ENCODE measurements around the gene ENTREP3. TPM values are rescaled to one million over a fixed set of nuclear protein-coding genes. Genes with fewer than 3 reads are reported as not detected.

Gene ENTREP3
- total RNA-seq, 2 experiments from 2014 or later = 41.1 to 42.2 TPM

- DNase-seq = peak; percentile 96
- ATAC-seq = peak; percentile 60
- POLR2A ChIA-PET = interaction anchor here (0.9 to 3.8 kb wide), 9 partner anchors 12 to 115 kb away, joined by 3 to 52 read pairs (median 5); partner anchors contain the start of genes CLK2 and KRTCAP2
- TF ChIP-seq CTCF (IDR thresholded peaks at IDR 0.05) = peak; percentile 88
- peaks cover 2% of the 10 kb centered on the region for H3K36me3 Mint-ChIP-seq (ENCODE audit: low read depth)
- CTCF ChIA-PET = interaction anchor here (0.7 to 7.4 kb wide), 30 partner anchors 12 to 914 kb away, joined by 3 to 61 read pairs (median 4); partner anchors contain the start of genes CLK2, EFNA4, ENTREP3 and FDPS
- H3K4me1 Mint-ChIP-seq (ENCODE audit: low read depth) = peaks cover 29% of the 10 kb centered on the region
- intact Hi-C loops (cut with micrococcal nuclease) = loop anchor here (5.0 kb wide), 1 partner anchor 35 kb away; a partner anchor contains a TSS
- H3K27me3 Mint-ChIP-seq = no peaks in the 10 kb centered on the region
- H3K27ac Mint-ChIP-seq = peak overlapping the region; percentile 55
- H3K4me3 Mint-ChIP-seq = peak overlapping the region; percentile 35
- H3K9me3 Mint-ChIP-seq = no peaks in the 10 kb centered on the region
These were observed 48.1 kb downstream of the ENTREP3 start for GRCh38 chr1:155206891-155207805.

GRCh38 chr1:155205969-155206593, 49.2 kb downstream of the ENTREP3 start:
- no peak for TF ChIP-seq CTCF (IDR thresholded peaks at IDR 0.05)
- Mint-ChIP-seq H3K27me3 (no peaks in the 10 kb centered on the region), H3K27ac (no peak overlapping the region), H3K4me3 (no peak overlapping the region), H3K9me3 (no peaks in the 10 kb centered on the region), H3K36me3 (ENCODE audit: low read depth) (no peaks in the 10 kb centered on the region), H3K4me1 (ENCODE audit: low read depth) (peaks cover 29% of the 10 kb centered on the region)
- DNase-seq (no peak), ATAC-seq (no peak)
- POLR2A ChIA-PET = interaction anchor here (0.7 to 3.8 kb wide), 2 partner anchors 11 to 31 kb away, joined by 3 to 52 read pairs; no protein-coding TSS in a partner anchor
- intact Hi-C loops (cut with micrococcal nuclease) = loop anchor here (5.0 kb wide), 1 partner anchor 36 kb away; a partner anchor contains a TSS
- CTCF ChIA-PET = interaction anchor here (1.2 to 7.4 kb wide), 9 partner anchors 11 to 143 kb away, joined by 3 to 61 read pairs (median 14); partner anchors contain the start of genes EFNA4, KRTCAP2 and TRIM46

- no peak for TF ChIP-seq CTCF (IDR thresholded peaks at IDR 0.05)
- Mint-ChIP-seq H3K36me3 (ENCODE audit: low read depth) (no peaks in the 10 kb centered on the region), H3K27ac (no peak overlapping the region), H3K9me3 (no peaks in the 10 kb centered on the region), H3K4me3 (no peak overlapping the region), H3K4me1 (ENCODE audit: low read depth) (peaks cover 21% of the 10 kb centered on the region), H3K27me3 (no peaks in the 10 kb centered on the region)
- ATAC-seq (no peak), DNase-seq (no peak)
- POLR2A ChIA-PET = no interaction called here
- CTCF ChIA-PET = interaction anchor here (1.2 to 7.4 kb wide), 5 partner anchors 10 to 46 kb away, joined by 3 to 61 read pairs (median 41); partner anchors contain the start of genes KRTCAP2 and TRIM46
- intact Hi-C loops (cut with micrococcal nuclease) = loop anchor here (5.0 kb wide), 1 partner anchor 37 kb away; a partner anchor contains a TSS
These were observed 50.2 kb downstream of the ENTREP3 start for GRCh38 chr1:155205035-155205434.

GRCh38 chr1:155202731-155203515, 52.4 kb downstream of the ENTREP3 start:
- no peak for TF ChIP-seq CTCF (IDR thresholded peaks at IDR 0.05)
- Mint-ChIP-seq H3K4me3 (no peak overlapping the region), H3K27me3 (no peaks in the 10 kb centered on the region), H3K4me1 (ENCODE audit: low read depth) (peaks cover 11% of the 10 kb centered on the region), H3K36me3 (ENCODE audit: low read depth) (no peaks in the 10 kb centered on the region), H3K27ac (no peak overlapping the region), H3K9me3 (no peaks in the 10 kb centered on the region)
- intact Hi-C loops (cut with micrococcal nuclease) = no loop called here
- ChIA-PET POLR2A (interaction anchor here (1.3 kb wide), 1 partner anchor 9 kb away, joined by 7 read pairs; no protein-coding TSS in a partner anchor), CTCF (interaction anchor here (2.0 kb wide), 1 partner anchor 48 kb away, joined by 14 read pairs; no protein-coding TSS in a partner anchor)
- ATAC-seq (no peak), DNase-seq (no peak)
